RPMI7951 (cell line): ENCODE measurements around the gene HOXB6. TPM values are rescaled to one million over a fixed set of nuclear protein-coding genes. Genes with fewer than 3 reads are reported as not detected.
A peak's percentile ranks its signal among the peaks of the same experiment; 100 is the strongest.

ENCODE experiments used
- DNase-seq: peaks from one replicate; pipeline ENCODE4 v3.0.0-alpha.2; 2012; ENCODE audit warnings: low read depth
- total RNA-seq: library from RNA; depleted of rRNA; stranded (reverse); fragments of >200 nt; shearing (Covaris generic); gene quantifications from 2 replicates; pipeline ENCODE4 v1.2.3, GENCODE V29; 2014

HOXB6 gene
- total RNA-seq, 1 experiment from 2014 or later: 4.8 TPM

GRCh38 chr17:48579471-48579759, 25.4 kb downstream of the HOXB6 start:
- no peak for DNase-seq

GRCh38 chr17:48578616-48579470, 25.9 kb downstream of the HOXB6 start:
- DNase-seq: no peak

- peak; percentile 61 for DNase-seq
These were observed 26.7 kb downstream of the HOXB6 start, which contains the start of gene HOXB4 for GRCh38 chr17:48577946-48578615. TSS of gene HOXB4 (minus strand) at chr17:48578350. CDS start at chr17:48578319, 31 bp downstream.

GRCh38 chr17:48577330-48577945, 27.3 kb downstream of the HOXB6 start:
- no peak for DNase-seq

- DNase-seq: peak; percentile 68
These were observed 28.1 kb downstream of the HOXB6 start for GRCh38 chr17:48576479-48577309.

- no peak for DNase-seq
These were observed 28.9 kb downstream of the HOXB6 start for GRCh38 chr17:48575673-48576478.

GRCh38 chr17:48575066-48575582, 29.7 kb downstream of the HOXB6 start:
- DNase-seq: peak; percentile 24

GRCh38 chr17:48574505-48575065, 30.2 kb downstream of the HOXB6 start:
- no peak for DNase-seq

GRCh38 chr17:48571826-48572417, 32.9 kb downstream of the HOXB6 start:
- no peak for DNase-seq

GRCh38 chr17:48571024-48571818, 33.6 kb downstream of the HOXB6 start:
- DNase-seq: no peak

- DNase-seq: no peak
These were observed 34.3 kb downstream of the HOXB6 start for GRCh38 chr17:48570325-48571023.

- DNase-seq: no peak
These were observed 35.0 kb downstream of the HOXB6 start for GRCh38 chr17:48569674-48570324.

GRCh38 chr17:48569240-48569582, 35.6 kb downstream of the HOXB6 start:
- no peak for DNase-seq

- DNase-seq: no peak
These were observed 36.1 kb downstream of the HOXB6 start for GRCh38 chr17:48568499-48569239.

- no peak for DNase-seq
These were observed 37.0 kb downstream of the HOXB6 start for GRCh38 chr17:48567646-48568354.

- no peak for DNase-seq
These were observed 37.6 kb downstream of the HOXB6 start for GRCh38 chr17:48567209-48567608.

- no peak for DNase-seq
These were observed 38.1 kb downstream of the HOXB6 start for GRCh38 chr17:48566717-48567116.
